Measurements from ENCODE around the gene RNFT1.
A peak's percentile ranks its signal among the peaks of the same experiment; 100 is the strongest.
"Not testable (repeated sequence)": the region's sequence is repeated elsewhere in the genome, so short reads cannot be mapped to it uniquely, and the experiment has no call there.

The RNFT1 gene

GRCh38 chr17:59964482-59965328, at the start of gene RNFT1:
Gene RNFT1, minus strand, starts transcription at chr17:59964740. Its CDS starts 77 bp downstream, at chr17:59964663.
- peak; percentile 89 for DNase-seq (ENCODE audit: low read depth)

GRCh38 chr17:60009326-60009725, 44.8 kb upstream of the RNFT1 start:
- not testable (repeated sequence) for DNase-seq (ENCODE audit: low read depth)

- not testable (repeated sequence) for DNase-seq (ENCODE audit: low read depth)
These were observed 43.8 kb upstream of the RNFT1 start for GRCh38 chr17:60008377-60008776.

GRCh38 chr17:60006160-60006559, 41.6 kb upstream of the RNFT1 start:
- no peak for DNase-seq (ENCODE audit: low read depth)

GRCh38 chr17:60004561-60004960, 40.0 kb upstream of the RNFT1 start:
- not testable (repeated sequence) for DNase-seq (ENCODE audit: low read depth)

- DNase-seq (ENCODE audit: low read depth): not testable (repeated sequence)
These were observed 37.9 kb upstream of the RNFT1 start for GRCh38 chr17:60002405-60002804.

GRCh38 chr17:59996608-59997007, 32.1 kb upstream of the RNFT1 start:
- not testable (repeated sequence) for DNase-seq (ENCODE audit: low read depth)

- not testable (repeated sequence) for DNase-seq (ENCODE audit: low read depth)
These were observed 10.6 kb upstream of the RNFT1 start for GRCh38 chr17:59975166-59975565.

- DNase-seq (ENCODE audit: low read depth): not testable (repeated sequence)
These were observed 8.9 kb upstream of the RNFT1 start for GRCh38 chr17:59973483-59973882.

- DNase-seq (ENCODE audit: low read depth): no peak
These were observed 8.2 kb upstream of the RNFT1 start for GRCh38 chr17:59972778-59973177.

- DNase-seq (ENCODE audit: low read depth): not testable (repeated sequence)
These were observed 7.2 kb upstream of the RNFT1 start for GRCh38 chr17:59971771-59972170.

GRCh38 chr17:59963738-59964481, 630 bp downstream of the RNFT1 start:
- peak; percentile 30 for DNase-seq (ENCODE audit: low read depth)

GRCh38 chr17:59962739-59963318, 1.7 kb downstream of the RNFT1 start:
- no peak for DNase-seq (ENCODE audit: low read depth)

GRCh38 chr17:59959574-59959973, 5.0 kb downstream of the RNFT1 start:
- not testable (repeated sequence) for DNase-seq (ENCODE audit: low read depth)

GRCh38 chr17:59954856-59955255, 9.7 kb downstream of the RNFT1 start:
- no peak for DNase-seq (ENCODE audit: low read depth)

GRCh38 chr17:59950049-59950448, 14.5 kb downstream of the RNFT1 start:
- DNase-seq (ENCODE audit: low read depth): no peak

GRCh38 chr17:59947310-59947709, 17.2 kb downstream of the RNFT1 start:
- not testable (repeated sequence) for DNase-seq (ENCODE audit: low read depth)

- DNase-seq (ENCODE audit: low read depth): not testable (repeated sequence)
These were observed 18.1 kb downstream of the RNFT1 start for GRCh38 chr17:59946433-59946832.

GRCh38 chr17:59941131-59941530, 23.4 kb downstream of the RNFT1 start:
- DNase-seq (ENCODE audit: low read depth): no peak

GRCh38 chr17:59940697-59941096, 23.8 kb downstream of the RNFT1 start:
- DNase-seq (ENCODE audit: low read depth): not testable (repeated sequence)

GRCh38 chr17:59933317-59933716, 31.2 kb downstream of the RNFT1 start:
- not testable (repeated sequence) for DNase-seq (ENCODE audit: low read depth)

- not testable (repeated sequence) for DNase-seq (ENCODE audit: low read depth)
These were observed 33.8 kb downstream of the RNFT1 start for GRCh38 chr17:59930768-59931167.

GRCh38 chr17:59930121-59930520, 34.4 kb downstream of the RNFT1 start:
- DNase-seq (ENCODE audit: low read depth): not testable (repeated sequence)

Data from activated gamma-delta T cell treated with anti-CD3 and anti-CD28 coated beads, Interleukin-2, amount 50 U/mL, for 16 hours (primary cell).